Kidney (tissue), 22 donors: ENCODE results near the gene AQP7. TPM values are rescaled to one million over a fixed set of nuclear protein-coding genes. Genes with fewer than 3 reads are reported as not detected.
"Not testable (repeated sequence)": the region's sequence is repeated elsewhere in the genome, so short reads cannot be mapped to it uniquely, and the experiment has no call there.

Experiments
- DNase-seq, 5 donors: peaks; one replicate each; pipeline ENCODE4 v3.0.0-alpha.2; 2013 to 2020
- FAIRE-seq: peaks from 2 replicates; lab custom pipeline; 2012; peaks lifted over from hg19 to GRCh38; lab: Jason Lieb, UNC
- H3K27ac ChIP-seq, 2 donors: one replicate each; pipeline ENCODE4 v1.7.0; 2013; ENCODE audit warnings: low read depth in 2 of 2, low read length in 2 of 2, inconsistent platforms in 1 of 2
- H3K27me3 ChIP-seq: one replicate; pipeline ENCODE4 v1.7.1; 2013; ENCODE audit warnings: low read length, inconsistent platforms; ENCODE audit not compliant: control insufficient read depth, insufficient read depth
- H3K36me3 ChIP-seq, 3 donors: one replicate each; pipeline versions ENCODE4 v1.7.0 to v1.7.1; 2013; ENCODE audit warnings: low read length in 3 of 3, control low read depth in 1 of 3, inconsistent platforms in 1 of 3; ENCODE audit not compliant: insufficient read depth in 3 of 3, control insufficient read depth in 2 of 3
- H3K4me1 ChIP-seq, 3 donors: one replicate each; pipeline versions ENCODE4 v1.7.0 to v1.7.1; 2013; ENCODE audit warnings: low read length in 3 of 3, inconsistent platforms in 1 of 3, low read depth in 1 of 3; ENCODE audit not compliant: control insufficient read depth in 2 of 3, insufficient read depth in 2 of 3
- H3K4me3 ChIP-seq, 3 donors: one replicate each; pipeline versions ENCODE4 v1.7.0 to v1.8.1; 2013; ENCODE audit warnings: low read length in 3 of 3, control low read depth in 1 of 3, inconsistent platforms in 1 of 3
- H3K9ac ChIP-seq, 3 donors: one replicate each; pipeline versions ENCODE4 v1.7.0 to v1.7.1; 2013; ENCODE audit warnings: low read length in 3 of 3, control low read depth in 1 of 3, inconsistent platforms in 1 of 3
- H3K9me3 ChIP-seq, 3 donors: one replicate each; pipeline versions ENCODE4 v1.7.0 to v1.7.1; 2013; ENCODE audit warnings: low read length in 3 of 3, control low read depth in 1 of 3, inconsistent platforms in 1 of 3; ENCODE audit not compliant: control insufficient read depth in 2 of 3, insufficient read depth in 1 of 3
- CTCF ChIP-seq: IDR thresholded peaks from 3 replicates; pipeline ENCODE4 v1.5.1; 2012; ENCODE audit warnings: mild to moderate bottlenecking, moderate library complexity, borderline replicate concordance; ENCODE audit not compliant: insufficient read depth; ENCODE audit errors: extremely low read depth
- intact Hi-C: fragments of 100-400 bp; cut with DNase I; formaldehyde crosslinking; loops from one replicate; pipeline ENCODE4 v1.11.1; 2022
- long read RNA-seq, 10 donors: library from polyadenylated mRNA in 1 of 10; unstranded in 1 of 10; transcript quantifications; one replicate each; pipeline ENCODE4 v2.0.0 and lab custom pipeline, GENCODE V29; 2021 to 2026
- polyA plus RNA-seq: library from polyadenylated mRNA; stranded (reverse); fragments of 350-450 nt; fragmentation: Illumina TruSeq; extraction: RNeasy Lipid Tissue Mini Kit (QIAGEN cat#74804); gene quantifications from one replicate; pipeline ENCODE4 v1.2.3, GENCODE V29; 2014; ENCODE audit warnings: low read depth, low replicate concordance; ENCODE audit not compliant: insufficient read depth
- total RNA-seq: library from RNA; stranded (reverse); fragmentation: NEBNext Ultra II Directional; extraction: Animal tissue kit (Norgen Biotek cat#: 25700); gene quantifications from one replicate; pipeline ENCODE4 v1.2.1, GENCODE V29; 2021
- donor health status: control.
- donor health status: control.
- donor health status: control.
- donor health status: control.
- donor health status: control.
- donor health status: DM: yes; HTN: yes; CAD: no.
- donor health status: Normal renal cell carcinoma (clear cell type).

The AQP7 gene
- total RNA-seq (11.9 TPM), polyA plus RNA-seq (45.3 TPM)
- long read RNA-seq, donor 1, partial matches to known transcripts: 0 of 3 reads
- long read RNA-seq, donor 1, other reads (novel, unspliced or antisense): 0 of 3 reads
- long read RNA-seq, donor 2, partial matches to known transcripts: 0 of 3 reads
- long read RNA-seq, donor 2, other reads (novel, unspliced or antisense): 0 of 3 reads
- long read RNA-seq, donor 3, transcript AQP7-204 (5 exons, 1,062 nt): major isoform, 5 of 7 reads
- long read RNA-seq, donor 3, partial matches to known transcripts: 0 of 7 reads
- long read RNA-seq, donor 3, other reads (novel, unspliced or antisense): 0 of 7 reads
- long read RNA-seq, donor 4, partial matches to known transcripts: 0 of 5 reads
- long read RNA-seq, donor 4, other reads (novel, unspliced or antisense): 0 of 5 reads
- long read RNA-seq, donor 5: 0 reads
- long read RNA-seq, donor 6, partial matches to known transcripts: 0 of 6 reads
- long read RNA-seq, donor 6, other reads (novel, unspliced or antisense): 0 of 6 reads
- long read RNA-seq, donor 7, partial matches to known transcripts: 3 of 10 reads
- long read RNA-seq, donor 7, other reads (novel, unspliced or antisense): 7 of 10 reads
- long read RNA-seq, donor 8, partial matches to known transcripts: 0 of 1 reads
- long read RNA-seq, donor 8, other reads (novel, unspliced or antisense): 0 of 1 reads
- long read RNA-seq, donor 9, partial matches to known transcripts: 0 of 3 reads
- long read RNA-seq, donor 9, other reads (novel, unspliced or antisense): 0 of 3 reads
- long read RNA-seq, donor 10, partial matches to known transcripts: 0 of 3 reads
- long read RNA-seq, donor 10, other reads (novel, unspliced or antisense): 0 of 3 reads

- FAIRE-seq, H3K9me3 ChIP-seq, H3K27ac ChIP-seq, H3K4me3 ChIP-seq, H3K27me3 ChIP-seq, intact Hi-C loops, H3K4me1 ChIP-seq, H3K9ac ChIP-seq, H3K36me3 ChIP-seq: not testable (repeated sequence)
- peak in 1 of 5 donors; percentile 35 for DNase-seq
These were observed at the start of gene AQP7 for GRCh38 chr9:33402371-33402770. TSS of gene AQP7 (minus strand) at chr9:33402568. CDS start at chr9:33401262, 1,306 bp downstream.

- H3K36me3 ChIP-seq: no peaks in the 10 kb centered on the region
- H3K27me3 ChIP-seq: no peaks in the 10 kb centered on the region
- no peak overlapping the region for H3K9ac ChIP-seq
- FAIRE-seq: no peak
- TF ChIP-seq CTCF: no peak
- no peak overlapping the region for H3K4me3 ChIP-seq
- H3K9me3 ChIP-seq: no peaks in the 10 kb centered on the region
- intact Hi-C loops: no loop called here
- no peak overlapping the region for H3K27ac ChIP-seq
- no peak for DNase-seq
- H3K4me1 ChIP-seq: peaks cover 3 to 20% (median 12%) of the 10 kb centered on the region in 3 donors
These were observed 48.3 kb upstream of the AQP7 start for GRCh38 chr9:33450621-33451146.

GRCh38 chr9:33449715-33450114, 47.3 kb upstream of the AQP7 start:
- no peak overlapping the region for H3K4me3 ChIP-seq
- H3K27ac ChIP-seq: no peak overlapping the region
- intact Hi-C loops: no loop called here
- no peaks in the 10 kb centered on the region for H3K36me3 ChIP-seq
- no peak overlapping the region for H3K9ac ChIP-seq
- DNase-seq (no peak), FAIRE-seq (no peak)
- H3K9me3 ChIP-seq: no peaks in the 10 kb centered on the region
- H3K27me3 ChIP-seq: no peaks in the 10 kb centered on the region
- TF ChIP-seq CTCF: no peak
- H3K4me1 ChIP-seq: peaks cover 3 to 23% (median 16%) of the 10 kb centered on the region in 3 donors
